Medulla oblongata (tissue), 1 donor: ENCODE measurements around the gene SCAF8.
"Not testable (repeated sequence)": the region's sequence is repeated elsewhere in the genome, so short reads cannot be mapped to it uniquely, and the experiment has no call there.

Experiments used
- DNase-seq: peaks from one replicate; pipeline ENCODE4 v3.0.0-alpha.2; 2015; ENCODE audit errors: extremely low spot score

SCAF8 gene

DNA sequence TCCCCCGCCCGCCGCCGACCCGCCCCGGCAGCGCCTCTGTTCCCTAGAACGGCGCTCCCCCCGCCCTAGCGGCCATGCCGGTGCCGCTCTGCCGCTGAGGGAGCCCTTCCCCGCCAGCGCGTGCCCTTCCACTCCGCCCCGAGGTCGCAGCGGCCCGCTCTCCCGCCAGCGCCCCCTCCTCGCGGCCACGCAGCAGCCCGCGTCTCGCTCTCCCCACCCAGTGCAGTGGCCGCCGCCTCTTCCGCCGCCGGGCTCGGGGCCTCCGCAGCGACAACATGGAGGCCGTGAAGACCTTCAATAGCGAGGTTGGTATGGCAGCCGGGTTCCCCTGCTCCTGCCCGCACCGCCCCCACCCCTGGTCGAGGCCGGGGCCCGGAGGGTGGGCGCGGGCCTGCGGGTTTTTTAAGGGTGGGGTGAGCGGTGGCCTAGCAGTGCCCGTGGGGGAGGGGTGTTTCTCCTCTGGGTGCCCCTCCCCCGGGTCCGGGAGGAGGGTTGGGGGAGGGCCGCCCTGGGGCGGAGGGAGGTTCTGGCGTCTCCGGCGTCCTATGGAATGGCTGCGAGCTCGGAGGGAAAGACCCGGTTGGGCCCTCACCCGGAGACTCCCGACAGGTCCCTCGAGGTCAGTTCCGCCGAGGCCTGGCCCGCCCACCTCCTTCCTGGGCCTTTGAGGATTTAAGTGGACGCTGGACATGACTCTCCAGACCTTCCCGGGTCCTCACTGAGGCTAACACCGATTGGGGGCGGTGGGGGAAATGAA, 588 bp downstream of the SCAF8 start:
- peak; percentile 98 for DNase-seq

DNA sequence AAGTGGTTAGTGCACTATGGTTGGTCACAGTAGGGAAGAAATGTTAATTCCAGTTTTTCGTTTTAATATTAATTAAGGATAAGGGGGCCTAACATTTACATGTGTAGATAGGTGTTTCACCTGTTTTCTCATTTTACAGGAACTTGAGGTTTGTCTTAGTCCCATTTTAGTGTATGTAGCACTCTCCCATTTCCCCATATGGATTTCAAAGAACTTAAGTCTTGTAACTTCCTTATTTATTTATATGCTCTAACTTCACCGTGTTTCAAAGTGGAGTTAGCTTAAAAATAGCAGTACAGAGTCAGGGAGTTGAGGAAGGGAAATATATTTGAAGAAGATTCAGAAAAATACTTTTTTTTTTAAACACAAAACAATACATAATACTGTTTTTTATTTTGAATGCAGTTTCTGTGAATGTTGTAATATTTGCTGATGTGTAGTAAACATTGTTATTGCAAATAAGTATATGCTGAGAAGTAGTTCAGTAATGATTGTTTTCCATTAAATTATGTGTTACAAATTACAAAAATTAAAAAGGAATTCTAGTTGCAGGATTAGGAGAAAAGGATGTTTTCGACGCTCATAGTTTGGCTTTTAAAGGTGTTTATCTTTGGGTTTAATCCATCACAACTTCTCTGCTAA, 3.5 kb downstream of the SCAF8 start:
- DNase-seq, result no peak

DNA sequence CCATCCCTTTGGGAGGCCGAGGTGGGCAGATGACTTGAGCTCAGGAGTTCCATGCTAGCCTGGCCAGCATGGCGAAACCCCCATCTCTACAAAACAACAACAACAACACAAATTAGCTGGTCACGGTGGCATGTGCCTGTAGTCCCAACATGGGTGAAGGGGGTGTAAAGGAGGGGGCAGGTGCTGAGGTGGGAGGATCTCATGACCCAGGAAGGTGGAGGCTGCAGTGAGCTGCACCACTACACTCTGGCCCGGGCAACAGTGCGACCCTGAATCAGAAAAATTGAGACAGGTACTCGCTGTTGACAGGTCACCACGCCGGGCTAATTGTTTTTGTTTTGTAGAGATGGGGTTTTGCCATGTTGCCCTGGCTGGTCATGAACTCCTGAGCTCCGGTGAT, 4.2 kb downstream of the SCAF8 start:
- no peak for DNase-seq

DNA sequence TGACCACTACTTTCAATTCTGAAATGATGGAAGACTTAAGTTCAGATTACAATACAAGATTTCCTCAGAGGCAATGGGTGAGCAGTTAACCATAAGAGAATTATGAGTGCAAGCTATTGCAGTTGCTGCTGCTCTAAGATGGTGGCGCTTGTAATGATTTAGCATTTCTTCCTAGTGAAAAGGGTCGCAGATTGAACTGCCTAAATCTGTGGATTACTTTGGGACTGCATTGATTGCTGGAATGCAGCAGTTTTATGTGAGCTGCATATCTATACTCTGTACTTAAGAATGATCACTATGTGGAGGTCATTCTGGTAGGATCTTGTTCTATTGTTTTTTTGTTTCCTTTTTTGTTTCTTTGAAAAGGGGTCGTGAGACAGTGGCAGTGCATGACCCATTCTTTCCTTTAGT, 5.3 kb downstream of the SCAF8 start:
- no peak for DNase-seq

- no peak for DNase-seq
These were observed 7.4 kb downstream of the SCAF8 start for GRCh38 chr6:154740658-154741057.

- DNase-seq, result no peak
These were observed 9.7 kb downstream of the SCAF8 start for GRCh38 chr6:154742891-154743290.

DNA sequence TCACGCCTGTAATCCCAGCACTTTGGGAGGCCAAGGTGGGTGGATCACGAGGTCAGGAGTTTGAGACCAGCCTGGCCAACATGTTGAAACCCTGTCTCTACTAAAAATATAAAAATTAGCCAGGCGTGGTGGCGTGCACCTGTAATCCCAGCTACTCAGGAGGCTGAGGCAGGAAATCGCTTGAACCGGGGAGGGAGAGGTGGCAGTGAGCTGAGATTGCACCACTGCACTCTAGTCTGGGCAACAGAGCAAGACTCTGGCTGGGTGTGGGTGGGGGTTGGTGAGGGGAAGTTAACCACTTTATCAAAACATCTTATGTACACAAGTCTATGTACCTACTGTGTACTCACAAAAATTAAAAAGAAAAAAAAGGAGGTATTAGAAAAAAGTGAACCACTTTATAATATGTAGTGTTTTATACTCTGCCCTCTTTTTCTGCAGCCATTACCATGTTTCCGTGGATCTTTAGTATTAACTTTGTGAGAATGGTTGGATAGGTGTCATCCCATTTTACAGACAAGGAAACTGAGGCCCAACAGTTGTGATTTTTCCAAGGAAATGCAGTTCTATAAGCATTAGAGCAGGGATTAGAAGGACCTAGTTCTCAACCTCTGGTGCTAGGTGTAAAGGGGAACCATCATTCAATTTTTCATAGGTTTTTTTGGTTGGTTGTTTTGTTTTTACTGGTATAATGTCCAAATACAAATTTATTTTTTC, 11.0 kb downstream of the SCAF8 start:
- DNase-seq, result not testable (repeated sequence)

GRCh38 chr6:154745243-154745642, 12.0 kb downstream of the SCAF8 start:
- DNase-seq, result no peak

- DNase-seq, result no peak
These were observed 16.1 kb downstream of the SCAF8 start for GRCh38 chr6:154749341-154749740.

GRCh38 chr6:154751011-154751800, 18.0 kb downstream of the SCAF8 start:
- no peak for DNase-seq

GRCh38 chr6:154752022-154752421, 18.8 kb downstream of the SCAF8 start:
- DNase-seq, result no peak

GRCh38 chr6:154754152-154754551, 20.9 kb downstream of the SCAF8 start:
- no peak for DNase-seq

DNA sequence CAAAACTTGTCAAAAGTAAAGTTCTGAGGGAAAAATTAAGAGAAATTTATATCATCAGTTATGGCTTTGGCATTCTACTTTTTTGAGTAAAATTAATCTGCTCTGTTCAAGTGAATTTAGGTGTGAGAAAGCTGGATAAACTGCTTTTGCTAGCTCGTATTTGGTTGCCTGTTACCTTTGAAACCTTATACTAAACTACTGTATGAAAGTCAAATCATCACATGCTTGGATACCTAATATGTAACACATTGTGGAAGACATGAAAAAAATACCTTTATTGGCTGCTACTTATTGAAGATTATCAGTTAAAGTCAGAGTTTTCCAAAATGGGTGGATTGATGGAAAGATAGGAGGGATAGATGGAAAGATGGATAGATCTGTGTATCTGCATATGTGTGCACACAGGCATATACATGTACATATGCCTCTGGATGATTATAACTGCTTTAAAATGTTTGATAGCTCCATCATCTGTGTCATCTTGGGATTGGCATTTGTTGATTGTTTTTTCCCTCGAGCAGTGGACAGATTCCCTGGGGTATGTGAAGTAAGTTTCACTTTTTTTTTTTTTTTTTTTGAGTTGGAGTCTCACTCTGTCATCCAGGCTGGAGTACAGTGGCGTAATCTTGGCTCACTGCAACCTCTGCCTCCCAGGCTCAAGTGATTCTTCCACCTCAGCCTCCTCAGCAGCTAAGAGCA, 24.3 kb downstream of the SCAF8 start:
- no peak for DNase-seq

DNA sequence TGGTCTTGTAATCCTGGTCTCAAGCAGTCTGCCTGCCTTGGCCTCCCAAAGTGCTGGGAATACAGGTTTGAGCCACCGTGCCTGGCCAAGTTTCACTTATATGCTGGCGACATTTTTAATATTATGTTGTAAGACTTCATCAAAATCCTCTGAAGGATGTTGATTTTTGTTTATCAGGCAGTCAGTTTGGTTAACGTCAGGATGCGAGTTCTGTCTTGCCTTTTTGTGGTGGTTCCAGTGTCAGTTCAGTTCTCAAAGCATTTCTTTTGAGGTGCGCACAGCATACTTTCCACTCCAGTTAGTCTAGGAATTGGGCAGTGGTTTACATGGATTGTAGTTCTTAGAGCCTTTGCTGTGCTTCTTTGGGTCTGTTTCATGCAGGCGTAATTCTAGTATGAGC, 24.9 kb downstream of the SCAF8 start:
- no peak for DNase-seq

DNA sequence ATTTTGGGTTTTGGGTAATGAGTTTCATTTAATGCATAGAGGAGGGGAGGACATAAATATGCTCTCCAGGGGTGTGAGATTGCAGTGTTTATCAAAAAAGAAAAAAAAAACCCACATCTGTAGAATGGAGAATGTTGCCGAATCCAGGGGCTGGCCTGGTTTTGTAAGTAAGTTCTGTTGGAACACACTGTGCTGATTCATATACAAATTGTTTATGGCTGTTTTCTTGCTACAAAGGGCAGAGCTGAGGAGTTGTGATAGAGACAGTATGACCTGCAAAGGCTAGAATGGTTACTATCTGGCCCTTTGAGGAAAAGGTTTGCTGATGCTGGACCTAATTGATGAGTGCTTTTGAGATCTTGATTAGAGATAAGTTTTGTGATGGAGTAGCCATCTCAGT, 30.4 kb downstream of the SCAF8 start:
- no peak for DNase-seq

DNA sequence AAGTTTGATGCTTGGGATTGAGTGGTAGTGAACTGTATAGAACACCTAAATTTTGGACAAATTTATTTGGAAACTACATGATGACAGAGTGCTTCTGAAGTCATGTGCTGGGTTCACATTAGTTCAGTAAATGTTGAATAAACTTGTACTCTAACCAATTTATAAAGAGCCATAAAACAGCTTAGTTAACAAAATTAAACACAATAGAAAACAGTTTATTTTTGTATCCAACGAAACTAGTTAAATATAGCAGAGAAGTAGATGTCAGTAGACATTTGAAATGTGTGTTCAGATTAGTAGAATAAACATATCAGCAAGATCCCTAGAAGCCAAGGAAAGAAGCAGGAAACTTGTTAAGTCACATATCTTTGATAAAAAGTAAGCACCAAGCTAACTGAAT, 32.1 kb downstream of the SCAF8 start:
- DNase-seq, result no peak

DNA sequence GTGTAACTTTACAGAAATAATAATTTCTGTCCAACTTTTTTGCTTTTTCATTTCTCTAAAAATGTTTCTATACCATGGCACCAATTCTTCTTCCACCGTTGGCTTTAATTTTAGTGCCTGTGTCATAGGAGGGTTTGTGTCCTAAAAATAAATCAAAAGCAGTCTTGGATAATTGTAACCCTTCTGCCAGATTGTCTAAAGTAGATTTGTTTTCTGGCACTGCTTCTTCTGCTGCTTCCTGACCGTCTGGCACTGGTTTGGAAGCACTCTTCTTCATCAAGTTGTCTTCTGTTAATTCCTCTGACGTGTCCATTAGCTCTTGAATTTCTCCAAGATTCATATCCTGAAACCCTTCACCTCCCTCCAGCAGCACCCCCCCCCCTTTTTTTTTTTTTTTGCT, 33.1 kb downstream of the SCAF8 start:
- DNase-seq, result no peak

GRCh38 chr6:154767003-154767723, 33.9 kb downstream of the SCAF8 start:
- DNase-seq, result peak; percentile 31

GRCh38 chr6:154768280-154768679, 35.1 kb downstream of the SCAF8 start:
- DNase-seq, result no peak

DNA sequence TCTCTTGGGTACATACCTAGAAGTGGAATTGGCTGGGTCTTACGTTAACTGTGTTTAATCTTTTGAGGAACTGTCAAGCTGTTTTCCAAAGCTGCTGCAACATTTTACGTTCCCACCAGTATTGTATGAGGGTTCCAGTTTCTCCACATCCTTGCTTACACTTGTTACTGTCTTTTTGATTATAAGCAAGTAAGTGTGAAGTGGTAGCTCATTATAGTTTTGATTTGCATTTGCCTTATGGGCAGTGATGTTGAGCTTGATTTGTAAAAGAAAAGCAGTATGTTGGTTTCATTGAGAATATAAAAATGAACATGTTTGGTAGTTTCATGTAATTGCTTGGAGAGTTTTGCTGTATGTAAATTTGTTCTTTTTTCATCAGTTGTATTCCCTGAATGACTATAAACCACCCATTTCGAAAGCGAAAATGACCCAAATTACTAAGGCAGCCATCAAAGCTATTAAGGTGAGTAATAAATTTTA, 40.4 kb downstream of the SCAF8 start:
- no peak for DNase-seq

DNA sequence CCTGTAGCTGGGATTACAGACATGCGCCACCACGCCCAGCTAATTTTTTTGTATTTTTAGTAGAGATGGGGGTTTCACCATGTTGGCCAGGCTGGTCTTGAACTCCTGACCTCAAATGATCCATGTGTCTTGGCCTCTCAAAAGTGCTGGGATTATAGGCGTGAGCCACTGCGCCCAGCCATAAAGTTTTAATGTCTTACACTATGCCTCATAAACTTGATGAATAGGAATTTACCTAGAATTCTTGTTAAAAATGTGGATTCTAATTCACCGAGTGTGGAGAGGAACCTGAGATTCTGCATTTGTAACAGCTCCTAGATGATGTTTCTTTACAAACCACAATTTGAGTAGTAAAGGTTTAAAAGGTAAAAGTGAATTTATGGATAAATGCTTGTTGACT, 45.9 kb downstream of the SCAF8 start:
- DNase-seq, result not testable (repeated sequence)
